Neural crest cell (in vitro differentiated cells): ENCODE data around the gene MAGI2. TPM values are rescaled to one million over a fixed set of nuclear protein-coding genes. Genes with fewer than 3 reads are reported as not detected.

Source experiments
- DNase-seq: peaks from one replicate; pipeline ENCODE4 v3.0.0; 2021; ENCODE audit warnings: low read depth, mixed read lengths, low spot score
- H3K27ac Mint-ChIP-seq: one replicate; pipeline ENCODE4 v1.8.0; 2021; ENCODE audit warnings: mild to moderate bottlenecking, mixed read lengths; ENCODE audit not compliant: unreplicated experiment
- H3K27me3 Mint-ChIP-seq: 2 replicates; pipeline ENCODE4 v1.8.0; 2021; ENCODE audit warnings: low read depth, mild to moderate bottlenecking, mixed read lengths
- H3K36me3 Mint-ChIP-seq: 2 replicates; pipeline ENCODE4 v1.8.0; 2021; ENCODE audit warnings: low read depth, mild to moderate bottlenecking, mixed read lengths
- H3K4me1 Mint-ChIP-seq: 2 replicates; pipeline ENCODE4 v1.8.0; 2021; ENCODE audit warnings: mixed read lengths
- H3K4me3 Mint-ChIP-seq: one replicate; pipeline ENCODE4 v1.8.0; 2021; ENCODE audit warnings: mild to moderate bottlenecking, mixed read lengths
- H3K9me3 Mint-ChIP-seq: 2 replicates; pipeline ENCODE4 v1.8.0; 2021; ENCODE audit warnings: mixed read lengths
- total RNA-seq: library from RNA; stranded (reverse); gene quantifications from 2 replicates; pipeline ENCODE4 v1.2.1, GENCODE V29; 2021
- TF ChIP-seq, protein P1 (sequence below): fragments of 200-600 bp; sonication (generic); conservative IDR thresholded peaks from 2 replicates; pipeline ENCODE4 v1.5.0; 2021; ENCODE audit warnings: antibody characterized with exemption, mild to moderate bottlenecking

Gene MAGI2
- total RNA-seq, 1 donor from 2014 or later, result 10.0 TPM

DNA sequence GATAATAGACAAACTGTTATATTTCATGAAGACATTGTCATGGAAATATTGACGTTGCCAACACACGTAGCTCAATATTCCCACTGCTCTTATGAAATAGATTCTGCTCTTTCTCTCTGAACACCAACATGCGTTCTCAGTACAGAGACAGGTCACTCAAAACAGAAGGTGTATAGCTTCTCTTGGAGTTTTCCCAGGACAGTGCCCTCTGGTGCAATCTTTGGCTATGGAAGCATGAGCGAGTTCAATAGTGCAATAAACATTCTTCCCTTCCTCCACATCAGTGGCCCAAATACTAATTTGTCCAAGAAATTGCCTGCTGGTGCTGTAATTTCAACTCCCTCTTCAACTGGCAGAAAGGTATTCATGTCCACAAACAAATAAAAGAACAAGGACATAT is 145.3 kb downstream of the MAGI2 start:
- no peaks in the 10 kb centered on the region for H3K27me3 Mint-ChIP-seq
- no peaks in the 10 kb centered on the region for H3K9me3 Mint-ChIP-seq
- no peak overlapping the region for H3K27ac Mint-ChIP-seq
- H3K4me1 Mint-ChIP-seq, result no peaks in the 10 kb centered on the region
- H3K4me3 Mint-ChIP-seq, result no peak overlapping the region
- TF ChIP-seq, protein P1, sequence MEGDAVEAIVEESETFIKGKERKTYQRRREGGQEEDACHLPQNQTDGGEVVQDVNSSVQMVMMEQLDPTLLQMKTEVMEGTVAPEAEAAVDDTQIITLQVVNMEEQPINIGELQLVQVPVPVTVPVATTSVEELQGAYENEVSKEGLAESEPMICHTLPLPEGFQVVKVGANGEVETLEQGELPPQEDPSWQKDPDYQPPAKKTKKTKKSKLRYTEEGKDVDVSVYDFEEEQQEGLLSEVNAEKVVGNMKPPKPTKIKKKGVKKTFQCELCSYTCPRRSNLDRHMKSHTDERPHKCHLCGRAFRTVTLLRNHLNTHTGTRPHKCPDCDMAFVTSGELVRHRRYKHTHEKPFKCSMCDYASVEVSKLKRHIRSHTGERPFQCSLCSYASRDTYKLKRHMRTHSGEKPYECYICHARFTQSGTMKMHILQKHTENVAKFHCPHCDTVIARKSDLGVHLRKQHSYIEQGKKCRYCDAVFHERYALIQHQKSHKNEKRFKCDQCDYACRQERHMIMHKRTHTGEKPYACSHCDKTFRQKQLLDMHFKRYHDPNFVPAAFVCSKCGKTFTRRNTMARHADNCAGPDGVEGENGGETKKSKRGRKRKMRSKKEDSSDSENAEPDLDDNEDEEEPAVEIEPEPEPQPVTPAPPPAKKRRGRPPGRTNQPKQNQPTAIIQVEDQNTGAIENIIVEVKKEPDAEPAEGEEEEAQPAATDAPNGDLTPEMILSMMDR, result no peak
- H3K36me3 Mint-ChIP-seq, result no peaks in the 10 kb centered on the region
- DNase-seq, result no peak

DNA sequence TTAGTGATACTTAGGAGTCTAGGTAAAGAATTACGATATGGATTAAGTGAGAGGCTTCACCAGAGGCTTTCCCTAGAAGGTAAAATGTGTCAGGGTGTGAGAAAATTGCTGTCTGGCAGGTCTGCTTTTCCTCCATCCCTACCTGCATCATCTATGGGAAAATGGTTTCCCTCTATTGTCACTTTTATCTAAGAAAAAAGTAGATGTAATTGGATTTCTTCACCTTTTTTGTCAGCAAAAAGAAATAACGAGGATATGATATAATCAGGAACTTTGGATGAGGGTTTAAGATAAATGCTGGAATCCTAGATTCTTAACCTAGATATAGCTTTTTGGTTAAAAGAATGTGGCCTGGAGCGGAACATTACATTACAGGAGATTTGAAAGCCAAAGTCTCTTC is 146.1 kb downstream of the MAGI2 start:
- Mint-ChIP-seq H3K9me3 (no peaks in the 10 kb centered on the region), H3K27me3 (no peaks in the 10 kb centered on the region)

DNA sequence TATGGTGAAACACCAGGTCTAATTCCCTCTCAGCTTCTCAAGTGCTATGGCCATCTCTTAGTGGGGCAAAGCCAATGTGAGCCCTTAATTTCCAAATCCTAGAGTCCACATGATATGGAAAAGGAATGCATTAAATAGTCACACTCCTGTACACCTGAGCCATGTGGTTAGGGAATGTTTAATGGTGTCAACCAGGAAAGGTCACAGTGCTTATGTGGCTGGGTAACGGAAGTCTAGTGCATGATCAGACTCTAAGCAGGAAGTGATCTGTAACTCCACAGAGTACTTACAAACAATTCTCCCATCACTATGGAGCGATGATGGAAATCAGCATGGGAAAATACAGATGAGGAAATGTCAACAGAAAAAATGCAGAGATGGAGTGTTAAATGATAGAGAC is 148.8 kb downstream of the MAGI2 start:
- Mint-ChIP-seq H3K27ac (no peak overlapping the region), H3K9me3 (no peaks in the 10 kb centered on the region)

More for the DNA sequence above, 146.1 kb downstream of the MAGI2 start:
- H3K36me3 Mint-ChIP-seq, result no peaks in the 10 kb centered on the region
- H3K4me3 Mint-ChIP-seq, result no peak overlapping the region
- H3K4me1 Mint-ChIP-seq, result no peaks in the 10 kb centered on the region
- H3K27ac Mint-ChIP-seq, result no peak overlapping the region
- TF ChIP-seq, protein P1, result no peak
- DNase-seq, result no peak

DNA sequence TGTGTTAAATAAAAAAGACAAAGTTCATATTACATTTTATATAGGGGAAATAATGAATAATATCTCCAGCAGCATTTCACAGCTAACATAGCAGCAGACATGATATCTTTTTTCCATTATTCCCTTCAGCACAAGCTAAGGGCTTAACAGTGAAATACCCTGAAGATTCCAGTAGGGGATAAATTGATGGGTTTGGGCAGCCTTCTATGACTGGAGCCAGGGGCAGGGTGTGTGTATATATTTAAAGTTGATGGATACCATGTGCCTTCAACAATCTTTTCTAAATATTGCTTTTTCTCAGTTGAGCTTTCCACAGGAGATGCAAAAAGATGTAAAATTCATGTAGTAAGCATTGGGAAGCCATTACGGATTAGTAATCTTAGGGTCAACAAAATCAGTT is 151.2 kb downstream of the MAGI2 start:
- Mint-ChIP-seq H3K4me3 (no peak overlapping the region), H3K27me3 (no peaks in the 10 kb centered on the region), H3K4me1 (no peaks in the 10 kb centered on the region), H3K27ac (no peak overlapping the region), H3K36me3 (no peaks in the 10 kb centered on the region), H3K9me3 (no peaks in the 10 kb centered on the region)
- TF ChIP-seq, protein P1, result no peak
- DNase-seq, result no peak

More for the DNA sequence above, 148.8 kb downstream of the MAGI2 start:
- no peak overlapping the region for H3K4me3 Mint-ChIP-seq
- no peaks in the 10 kb centered on the region for H3K27me3 Mint-ChIP-seq
- no peaks in the 10 kb centered on the region for H3K36me3 Mint-ChIP-seq
- TF ChIP-seq, protein P1, result no peak
- H3K4me1 Mint-ChIP-seq, result no peaks in the 10 kb centered on the region
- DNase-seq, result no peak

DNA sequence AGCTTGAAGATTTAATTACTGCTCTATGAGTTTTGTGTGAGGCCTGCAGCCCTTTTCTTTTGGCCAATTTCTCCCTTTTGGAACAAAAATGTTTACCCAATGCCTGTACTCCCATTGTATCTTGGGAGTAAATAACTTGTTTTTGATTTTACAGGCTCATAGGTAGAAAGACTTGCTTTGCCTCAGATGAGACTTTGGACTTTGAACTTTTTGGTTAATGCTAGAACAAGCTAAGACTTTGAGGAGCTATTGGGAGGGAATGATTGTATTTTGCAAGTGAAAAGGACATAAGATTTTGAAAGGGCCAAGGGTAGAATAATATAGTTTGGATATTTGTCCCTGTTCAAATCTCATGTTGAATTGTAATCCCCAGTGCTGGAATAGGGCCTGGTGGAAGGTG is 152.0 kb downstream of the MAGI2 start:
- no peak overlapping the region for H3K4me3 Mint-ChIP-seq
- no peaks in the 10 kb centered on the region for H3K36me3 Mint-ChIP-seq
- no peak overlapping the region for H3K27ac Mint-ChIP-seq
- DNase-seq, result no peak
- no peaks in the 10 kb centered on the region for H3K4me1 Mint-ChIP-seq
- TF ChIP-seq, protein P1, result no peak
- no peaks in the 10 kb centered on the region for H3K9me3 Mint-ChIP-seq
- peaks cover 2% of the 10 kb centered on the region for H3K27me3 Mint-ChIP-seq

DNA sequence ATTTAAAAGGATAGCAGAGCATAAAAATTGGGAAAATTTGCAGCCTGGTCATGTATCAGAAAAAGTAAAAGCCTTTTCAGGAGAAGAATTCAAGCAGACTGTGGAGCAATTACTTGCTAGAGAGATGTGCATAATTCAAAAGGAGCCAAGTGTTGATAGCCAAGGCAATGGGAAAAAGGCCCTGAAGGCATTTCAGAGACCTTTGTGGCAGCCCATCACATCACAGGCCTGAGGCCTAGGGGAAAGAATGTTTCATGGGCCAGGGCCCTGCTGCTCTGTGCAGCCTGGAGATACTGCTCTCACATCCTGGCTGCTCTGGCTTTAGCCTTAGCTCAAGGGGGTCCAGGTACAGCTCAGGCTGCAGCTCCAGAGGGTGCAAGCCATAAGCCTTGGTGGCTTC is 152.9 kb downstream of the MAGI2 start:
- Mint-ChIP-seq H3K4me3 (no peak overlapping the region), H3K27me3 (peaks cover 3% of the 10 kb centered on the region), H3K36me3 (no peaks in the 10 kb centered on the region), H3K27ac (no peak overlapping the region), H3K4me1 (no peaks in the 10 kb centered on the region), H3K9me3 (no peaks in the 10 kb centered on the region)
- DNase-seq, result no peak
- TF ChIP-seq, protein P1, result no peak
